COLO668 (cell line): Measurements from ENCODE around the gene ZDHHC12.

Source experiments
- DNase-seq: peaks from one replicate; lab custom pipeline; 2025; ENCODE audit not compliant: unreplicated experiment; lab: John Stamatoyannopoulos, UW

Gene ZDHHC12

GRCh38 chr9:128731093-128731492 is 7.2 kb upstream of the ZDHHC12 start:
- DNase-seq, result no peak

- DNase-seq, result no peak
Observed at GRCh38 chr9:128729766-128730517, 6.0 kb upstream of the ZDHHC12 start.

GRCh38 chr9:128729302-128729701 is 5.4 kb upstream of the ZDHHC12 start:
- DNase-seq, result no peak

DNA sequence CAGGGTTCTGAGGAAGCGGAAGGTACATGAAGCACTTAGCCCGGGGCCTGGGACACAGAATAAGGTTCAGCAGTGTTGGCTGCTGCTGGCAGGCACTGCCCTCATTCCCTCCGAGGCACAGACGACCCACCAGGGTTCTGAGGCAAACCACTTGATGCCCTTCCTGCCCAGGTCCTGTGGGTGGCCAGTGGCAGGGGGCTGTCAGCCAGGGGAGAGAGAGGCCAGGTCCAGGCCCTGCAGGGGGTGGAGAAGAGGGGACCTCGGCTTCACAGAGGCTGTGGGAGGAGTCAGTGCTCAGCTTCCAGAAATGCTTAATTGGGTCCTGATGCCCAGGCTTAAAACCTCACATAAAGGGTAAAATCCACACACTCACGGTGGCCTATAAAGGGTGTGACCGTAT is 4.4 kb upstream of the ZDHHC12 start:
- no peak for DNase-seq

DNA sequence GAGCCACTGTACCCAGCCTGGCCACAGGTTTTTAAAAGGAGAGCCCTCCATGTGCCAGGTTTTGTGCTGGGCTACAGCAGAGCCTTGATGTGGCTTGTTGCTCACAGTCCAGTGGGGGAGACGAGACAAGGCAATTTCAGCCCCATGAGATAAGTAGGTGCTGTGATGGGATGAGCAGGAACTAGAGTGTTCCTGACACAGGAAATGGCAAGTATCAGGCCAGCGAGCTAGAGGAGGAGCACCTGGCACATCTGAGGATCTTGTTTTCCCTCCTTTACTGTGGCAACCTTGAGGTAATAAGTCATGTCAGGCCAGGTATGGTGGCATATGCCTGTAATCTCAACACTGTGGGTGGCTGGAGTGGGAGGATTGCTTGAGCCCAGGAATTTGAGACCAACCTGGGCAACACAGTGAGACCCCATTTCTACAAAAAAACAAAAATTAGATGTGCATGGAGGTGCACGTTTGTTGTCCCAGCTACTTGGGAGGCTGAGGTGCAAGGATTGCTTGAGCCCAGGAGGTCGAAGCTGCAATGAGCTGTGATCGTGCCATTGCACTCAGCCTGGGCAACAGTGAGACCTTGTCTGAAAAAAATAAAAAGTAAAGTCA is 3.8 kb upstream of the ZDHHC12 start:
- DNase-seq, result no peak

DNA sequence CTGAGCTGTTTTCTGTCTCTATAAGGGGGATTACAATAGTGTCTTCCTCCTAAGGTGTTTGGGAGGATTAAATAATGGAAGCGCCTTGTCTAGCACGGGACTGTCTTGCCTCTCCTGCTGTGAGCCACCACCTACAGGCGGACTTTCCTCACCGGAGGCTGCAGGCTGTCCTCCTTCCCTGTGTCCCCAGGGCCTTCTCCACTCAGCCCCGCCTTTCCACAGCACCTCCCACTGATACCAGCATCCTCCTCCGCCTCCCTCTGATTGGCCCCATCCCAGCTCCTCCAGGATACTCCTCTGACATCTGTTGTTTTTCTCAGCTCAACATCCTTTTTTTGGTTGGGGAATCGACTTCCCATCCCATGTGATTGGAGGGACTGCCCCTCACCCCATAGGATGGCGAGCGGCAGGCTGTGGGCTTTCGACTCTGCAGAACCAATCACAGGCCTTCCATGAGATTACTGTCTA is 851 bp upstream of the ZDHHC12 start:
- peak; percentile 67 for DNase-seq

GRCh38 chr9:128723352-128723865 is 518 bp downstream of the ZDHHC12 start:
- DNase-seq, result no peak

- DNase-seq, result no peak
Observed at GRCh38 chr9:128722380-128723351, 1.3 kb downstream of the ZDHHC12 start.

GRCh38 chr9:128721487-128722010 is 2.4 kb downstream of the ZDHHC12 start:
- DNase-seq, result no peak

GRCh38 chr9:128720841-128721486 is 3.0 kb downstream of the ZDHHC12 start:
- no peak for DNase-seq

DNA sequence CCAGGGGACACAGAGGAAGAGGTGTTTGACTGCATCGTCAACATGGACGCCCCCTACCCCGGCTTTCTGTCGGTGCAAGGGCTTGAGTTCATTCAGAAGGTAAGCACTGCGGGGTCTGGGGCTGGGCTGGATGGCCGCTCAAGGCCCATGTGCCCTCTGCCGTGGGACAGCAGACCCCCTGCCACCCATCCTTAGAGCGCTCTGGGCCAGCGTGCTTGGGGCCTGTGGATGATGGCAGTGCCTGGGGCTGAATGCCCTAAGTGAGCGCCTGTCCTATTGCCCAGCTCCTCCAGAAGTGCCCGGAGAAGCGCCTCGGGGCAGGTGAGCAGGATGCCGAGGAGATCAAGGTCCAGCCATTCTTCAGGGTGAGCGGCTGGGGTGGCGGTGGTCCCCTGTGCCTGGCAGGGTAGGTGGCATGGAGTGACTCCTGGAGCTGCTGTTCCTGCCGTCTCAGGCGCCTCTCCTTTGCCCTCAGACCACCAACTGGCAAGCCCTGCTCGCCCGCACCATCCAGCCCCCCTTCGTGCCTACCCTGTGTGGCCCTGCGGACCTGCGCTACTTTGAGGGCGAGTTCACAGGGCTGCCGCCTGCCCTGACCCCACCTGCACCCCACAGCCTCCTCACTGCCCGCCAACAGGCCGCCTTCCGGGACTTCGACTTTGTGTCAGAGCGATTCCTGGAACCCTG is 3.9 kb downstream of the ZDHHC12 start:
- no peak for DNase-seq

DNA sequence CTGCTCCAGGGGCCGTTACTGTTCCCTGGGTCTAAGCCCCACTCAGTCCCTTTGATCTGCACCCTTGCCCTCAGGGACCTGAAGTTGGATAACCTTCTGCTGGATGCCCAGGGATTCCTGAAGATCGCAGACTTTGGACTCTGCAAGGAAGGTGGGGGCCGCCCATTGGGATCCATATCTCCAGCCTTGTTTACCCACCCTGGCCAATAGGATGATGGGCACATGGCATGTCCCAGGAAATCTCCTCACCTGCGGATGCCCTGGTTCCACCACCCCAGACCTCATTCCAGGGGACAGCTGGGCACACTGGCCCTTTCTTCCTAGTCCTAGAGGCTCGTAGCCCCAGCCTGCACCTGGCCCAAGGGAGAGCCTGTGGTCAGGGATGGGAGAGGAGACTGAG is 5.5 kb downstream of the ZDHHC12 start:
- no peak for DNase-seq

- no peak for DNase-seq
Observed at GRCh38 chr9:128718047-128718446, 5.9 kb downstream of the ZDHHC12 start.

DNA sequence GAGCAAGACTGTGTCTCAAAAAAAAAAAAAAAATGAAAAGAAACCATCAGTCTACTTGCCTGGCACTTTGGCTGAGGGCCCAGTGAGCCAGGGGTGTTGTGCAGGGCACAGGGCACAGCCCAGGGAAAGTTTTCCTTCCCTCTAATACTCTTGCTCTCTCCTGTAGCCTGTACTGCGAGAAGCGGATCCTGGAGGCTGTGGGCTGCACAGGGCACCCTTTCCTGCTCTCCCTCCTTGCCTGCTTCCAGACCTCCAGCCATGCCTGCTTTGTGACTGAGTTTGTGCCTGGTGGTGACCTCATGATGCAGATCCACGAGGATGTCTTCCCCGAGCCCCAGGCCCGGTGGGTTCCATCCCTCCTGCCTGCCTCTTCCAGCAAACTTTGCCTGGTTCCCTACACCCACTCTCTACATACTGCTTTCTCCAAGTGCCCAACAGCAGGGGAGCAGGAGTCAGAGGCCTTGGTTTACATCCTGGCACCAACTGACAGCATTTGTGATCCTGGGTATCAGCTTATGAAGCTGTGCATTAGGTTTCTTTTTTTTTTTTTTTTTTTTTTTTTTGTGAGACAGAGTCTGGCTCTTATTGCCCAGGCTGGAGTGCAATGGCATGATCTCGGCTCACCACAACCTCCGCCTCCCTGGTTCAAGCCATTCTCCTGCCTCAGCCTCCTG is 7.2 kb downstream of the ZDHHC12 start:
- no peak for DNase-seq

GRCh38 chr9:128715436-128715750 is 8.5 kb downstream of the ZDHHC12 start:
- DNase-seq, result no peak

DNA sequence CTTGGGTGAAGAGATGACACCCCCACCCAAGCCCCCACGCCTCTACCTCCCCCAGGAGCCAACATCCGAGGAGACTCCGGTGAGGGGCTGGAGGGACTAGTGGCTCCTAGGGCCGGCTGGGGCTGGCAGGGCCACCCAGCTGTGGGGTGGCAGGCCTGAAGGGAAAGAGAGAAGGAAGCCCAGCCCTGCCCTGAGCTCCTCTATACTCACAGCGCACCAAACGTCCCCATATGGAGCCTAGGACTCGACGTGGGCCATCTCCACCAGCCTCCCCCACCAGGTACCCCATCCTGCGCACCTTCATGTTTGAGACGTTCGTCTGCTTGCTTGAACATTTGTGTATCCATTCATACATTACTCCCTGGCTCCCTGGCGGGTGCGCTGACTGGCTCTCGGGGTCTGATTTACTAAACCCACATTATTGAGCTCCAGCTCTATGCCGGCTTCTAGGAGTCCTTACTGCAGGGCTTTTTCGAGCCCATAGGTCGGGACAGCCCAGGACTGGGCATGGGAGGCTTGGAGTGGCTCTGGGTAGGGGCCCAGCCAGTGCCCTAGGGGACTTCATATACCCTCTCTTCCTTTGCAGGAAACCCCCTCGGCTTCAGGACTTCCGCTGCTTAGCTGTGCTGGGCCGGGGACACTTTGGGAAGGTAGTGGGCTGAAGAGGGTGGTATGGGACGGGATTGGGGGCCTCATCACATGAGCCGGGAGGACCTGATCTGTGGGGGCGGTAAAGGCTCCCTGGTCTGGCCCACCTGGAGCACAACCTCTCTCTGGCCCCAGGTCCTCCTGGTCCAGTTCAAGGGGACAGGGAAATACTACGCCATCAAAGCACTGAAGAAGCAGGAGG is 9.1 kb downstream of the ZDHHC12 start:
- no peak for DNase-seq

GRCh38 chr9:128713941-128714573 is 9.9 kb downstream of the ZDHHC12 start:
- DNase-seq, result no peak

DNA sequence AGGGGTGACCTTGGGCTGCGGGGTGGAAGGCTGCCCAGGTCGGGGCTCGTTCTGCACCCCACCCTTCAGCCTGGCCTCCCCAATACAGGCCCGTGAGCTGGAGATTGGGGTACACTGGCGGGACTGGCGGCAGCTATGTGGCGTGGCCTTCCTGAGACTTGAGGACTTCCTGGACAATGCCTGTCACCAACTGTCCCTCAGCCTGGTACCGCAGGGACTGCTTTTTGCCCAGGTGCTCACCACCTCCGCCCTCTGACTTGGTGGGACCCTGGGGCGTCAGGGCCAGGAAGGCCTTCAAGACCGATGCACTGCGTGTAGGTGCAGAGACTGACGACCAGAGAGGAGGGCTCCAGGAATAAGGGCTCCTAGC is 10.5 kb downstream of the ZDHHC12 start:
- no peak for DNase-seq
